Left ventricle myocardium inferior (tissue), 1 donor: ENCODE measurements around the gene BORCS8. TPM values are rescaled to one million over a fixed set of nuclear protein-coding genes. Genes with fewer than 3 reads are reported as not detected.
A peak's percentile ranks its signal among the peaks of the same experiment; 100 is the strongest.

Source experiments
- DNase-seq: peaks from one replicate; pipeline ENCODE4 v3.0.0-alpha.2; 2020
- H3K27ac ChIP-seq: fragments of 200-600 bp; replicated peaks from 2 replicates; pipeline ENCODE4 v1.8.0; 2021
- H3K27me3 ChIP-seq: fragments of 200-600 bp; 2 replicates; pipeline ENCODE4 v1.8.0; 2021; ENCODE audit warnings: low read depth
- H3K36me3 ChIP-seq: fragments of 200-600 bp; 2 replicates; pipeline ENCODE4 v1.8.0; 2021
- H3K4me1 ChIP-seq: fragments of 200-600 bp; 2 replicates; pipeline ENCODE4 v1.8.0; 2021
- H3K4me3 ChIP-seq: fragments of 200-600 bp; 2 replicates; pipeline ENCODE4 v1.8.0; 2021; ENCODE audit warnings: mild to moderate bottlenecking, moderate library complexity
- H3K9me3 ChIP-seq: fragments of 200-600 bp; replicated peaks from 2 replicates; pipeline ENCODE4 v1.8.0; 2021
- intact Hi-C: fragments of 100-400 bp; cut with micrococcal nuclease; formaldehyde crosslinking; loops from one replicate; pipeline ENCODE4 v1.11.0; 2022
- long read RNA-seq: library from polyadenylated mRNA; unstranded; transcript quantifications from one replicate; pipeline ENCODE4 v2.0.0, GENCODE V29; 2021
- total RNA-seq: library from RNA; stranded (reverse); fragmentation: NEBNext Ultra II Directional; extraction: Animal tissue kit (Norgen Biotek cat#: 25700); gene quantifications from one replicate; pipeline ENCODE4 v1.2.1, GENCODE V29; 2021
- TF ChIP-seq, protein P1 (sequence below): fragments of 200-600 bp; IDR thresholded peaks from 2 replicates; pipeline ENCODE4 v1.8.0; 2021; ENCODE audit warnings: antibody characterized with exemption, mild to moderate bottlenecking, borderline replicate concordance
- donor health status: DM: no; HTN: yes; CAD: no; lungs with severe emphysema.

Gene BORCS8
- total RNA-seq: 20.2 TPM
- long read RNA-seq, transcript BORCS8-202 (6 exons, 1,429 nt): major isoform, 14 of 33 reads
- long read RNA-seq, transcript BORCS8-209 (1 exons, 3,698 nt): minor isoform, 6 of 33 reads
- long read RNA-seq, transcript BORCS8-203 (4 exons, 1,489 nt): minor isoform, 8 of 33 reads
- long read RNA-seq, partial matches to known transcripts: 4 of 33 reads
- long read RNA-seq, other reads (novel, unspliced or antisense): 1 of 33 reads

DNA sequence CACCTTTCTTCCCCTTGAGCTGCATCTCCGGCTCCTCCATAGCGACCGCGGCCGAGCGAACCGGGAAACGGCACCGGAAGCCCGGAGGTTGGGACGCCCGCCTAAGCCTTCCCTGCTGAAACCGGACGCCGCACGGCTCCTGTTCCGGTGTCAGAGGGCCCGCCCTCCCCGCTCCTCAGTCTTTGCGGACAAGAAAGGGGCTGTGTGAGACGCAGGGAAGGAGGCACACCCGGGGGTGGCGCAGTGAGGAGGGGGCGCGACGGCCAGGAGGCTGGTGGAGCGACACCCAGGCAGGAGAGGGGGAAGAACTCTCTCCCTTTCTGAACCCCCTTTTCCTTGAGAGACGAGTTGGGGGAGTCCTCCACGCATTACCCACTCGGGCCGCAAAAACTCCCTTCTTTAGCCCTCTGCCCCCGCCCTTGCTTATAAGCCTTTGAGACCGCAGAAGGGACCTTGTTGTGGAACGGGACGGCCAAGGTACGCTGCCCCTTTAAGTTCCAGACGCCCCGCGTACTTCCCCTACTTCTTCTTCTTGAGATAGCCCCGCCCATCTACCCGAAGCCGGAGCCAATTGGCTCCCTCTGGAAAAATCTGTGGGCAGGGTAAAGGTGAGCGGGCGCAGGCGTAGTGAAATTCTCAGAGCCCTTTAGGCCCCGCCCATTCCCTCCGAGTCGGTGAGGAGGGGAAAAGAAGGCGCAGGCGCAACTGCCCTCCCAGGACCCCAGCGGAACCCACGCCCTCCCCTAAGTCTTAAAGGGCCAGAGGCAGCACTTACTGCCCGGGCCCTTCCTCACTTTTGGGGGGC, at the start of gene BORCS8, which contains the start of gene RFXANK:
Gene BORCS8 (minus strand): TSS at position 75 of the 805 bp plus-strand sequence. CDS start 35 bp downstream, at position 40.
Gene RFXANK (plus strand): TSS at position 181 of the 805 bp plus-strand sequence. CDS start 1,689 bp downstream, outside the sequence.
- Histone ChIP-seq H3K27ac (peak within 1 kb of the TSS; percentile 100), H3K27me3 (no peaks in the 10 kb centered on the region), H3K9me3 (no peaks in the 10 kb centered on the region), H3K4me1 (peaks cover 61% of the 10 kb centered on the region), H3K36me3 (peaks cover 13% of the 10 kb centered on the region), H3K4me3 (peak within 1 kb of the TSS; percentile 86)
- TF ChIP-seq, protein P1, sequence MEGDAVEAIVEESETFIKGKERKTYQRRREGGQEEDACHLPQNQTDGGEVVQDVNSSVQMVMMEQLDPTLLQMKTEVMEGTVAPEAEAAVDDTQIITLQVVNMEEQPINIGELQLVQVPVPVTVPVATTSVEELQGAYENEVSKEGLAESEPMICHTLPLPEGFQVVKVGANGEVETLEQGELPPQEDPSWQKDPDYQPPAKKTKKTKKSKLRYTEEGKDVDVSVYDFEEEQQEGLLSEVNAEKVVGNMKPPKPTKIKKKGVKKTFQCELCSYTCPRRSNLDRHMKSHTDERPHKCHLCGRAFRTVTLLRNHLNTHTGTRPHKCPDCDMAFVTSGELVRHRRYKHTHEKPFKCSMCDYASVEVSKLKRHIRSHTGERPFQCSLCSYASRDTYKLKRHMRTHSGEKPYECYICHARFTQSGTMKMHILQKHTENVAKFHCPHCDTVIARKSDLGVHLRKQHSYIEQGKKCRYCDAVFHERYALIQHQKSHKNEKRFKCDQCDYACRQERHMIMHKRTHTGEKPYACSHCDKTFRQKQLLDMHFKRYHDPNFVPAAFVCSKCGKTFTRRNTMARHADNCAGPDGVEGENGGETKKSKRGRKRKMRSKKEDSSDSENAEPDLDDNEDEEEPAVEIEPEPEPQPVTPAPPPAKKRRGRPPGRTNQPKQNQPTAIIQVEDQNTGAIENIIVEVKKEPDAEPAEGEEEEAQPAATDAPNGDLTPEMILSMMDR: no peak
- DNase-seq: peak; percentile 99
- intact Hi-C loops: no loop called here

DNA sequence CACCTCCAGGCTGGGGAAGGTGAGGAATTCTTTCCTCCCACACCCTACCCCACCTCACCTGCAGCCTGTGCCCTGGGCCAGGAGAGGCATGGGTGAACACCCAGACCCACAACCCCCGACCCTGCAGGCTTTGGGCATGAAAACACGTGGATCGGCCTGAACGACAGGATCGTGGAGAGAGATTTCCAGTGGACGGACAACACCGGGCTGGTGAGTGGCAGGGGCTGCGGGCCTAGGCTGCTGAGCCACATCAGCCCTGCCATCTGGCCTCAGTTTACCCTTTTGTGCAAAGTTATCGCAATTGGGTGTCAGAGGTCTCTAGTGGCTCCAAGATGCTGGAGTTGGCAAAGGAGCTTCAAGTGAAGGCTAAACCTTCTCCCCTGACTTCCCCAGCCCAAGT, 48.5 kb upstream of the BORCS8 start:
- H3K9me3 ChIP-seq: peaks cover 11% of the 10 kb centered on the region
- H3K27ac ChIP-seq: no peak overlapping the region
- H3K4me1 ChIP-seq: no peaks in the 10 kb centered on the region
- TF ChIP-seq, protein P1: no peak
- H3K36me3 ChIP-seq: no peaks in the 10 kb centered on the region
- no peak overlapping the region for H3K4me3 ChIP-seq
- peaks cover 70% of the 10 kb centered on the region for H3K27me3 ChIP-seq
- DNase-seq: no peak
- intact Hi-C loops: no loop called here

DNA sequence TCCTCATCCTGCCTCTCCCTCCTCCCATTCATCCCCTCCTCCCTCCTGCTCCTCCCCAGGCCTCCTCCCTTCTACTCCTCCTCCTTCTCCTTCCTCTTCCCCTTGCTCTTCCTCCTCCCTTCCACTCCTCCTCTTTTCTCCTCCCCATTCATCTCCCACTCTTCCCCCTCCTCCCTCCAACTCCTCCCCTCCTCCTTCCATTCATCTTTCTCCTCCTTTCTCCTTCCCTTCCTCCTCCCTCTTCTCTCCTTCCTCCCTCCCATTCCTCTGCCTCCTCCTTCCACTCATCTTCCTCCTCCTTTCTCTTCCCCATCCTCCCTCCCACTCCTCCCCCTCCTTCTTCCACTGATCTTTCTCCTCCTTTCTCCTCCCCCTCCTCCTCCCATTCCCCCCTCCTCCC, 47.7 kb upstream of the BORCS8 start:
- intact Hi-C loops: no loop called here
- Histone ChIP-seq H3K36me3 (no peaks in the 10 kb centered on the region), H3K9me3 (peaks cover 19% of the 10 kb centered on the region), H3K4me3 (no peak overlapping the region), H3K27me3 (peaks cover 66% of the 10 kb centered on the region), H3K4me1 (no peaks in the 10 kb centered on the region), H3K27ac (no peak overlapping the region)
- TF ChIP-seq, protein P1: no peak
- no peak for DNase-seq

DNA sequence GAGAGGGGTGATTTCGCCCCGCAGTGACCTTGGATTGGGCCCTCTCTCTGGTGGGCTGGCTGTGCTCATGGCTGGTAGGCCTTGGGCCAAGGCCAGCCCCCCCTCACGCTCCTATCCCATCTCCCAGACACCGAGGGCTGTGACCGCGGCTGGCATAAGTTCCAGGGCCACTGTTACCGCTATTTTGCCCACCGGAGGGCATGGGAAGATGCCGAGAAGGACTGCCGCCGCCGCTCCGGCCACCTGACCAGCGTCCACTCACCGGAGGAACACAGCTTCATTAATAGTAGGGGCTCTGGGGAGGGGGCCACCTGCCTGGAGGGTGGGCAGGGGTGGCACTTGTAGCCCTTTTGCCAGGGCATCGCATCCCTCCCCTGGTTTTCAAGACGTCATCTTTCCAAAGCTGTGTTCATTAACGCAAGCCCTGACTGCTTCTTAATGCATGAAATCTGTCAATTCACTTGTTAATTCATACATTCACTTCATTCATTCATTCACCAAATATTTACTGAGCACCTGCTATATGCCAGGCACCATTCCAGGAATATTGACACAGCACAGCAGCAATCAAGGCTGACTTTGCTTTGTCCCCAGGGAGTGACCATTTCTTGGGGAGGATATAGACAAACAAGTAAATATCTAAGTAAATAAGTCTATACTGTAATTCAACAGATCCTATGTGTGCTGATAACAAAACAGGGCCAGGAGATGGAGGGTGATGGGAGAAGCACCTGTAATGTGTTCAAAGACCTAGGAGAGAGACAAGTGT, 46.4 kb upstream of the BORCS8 start:
- TF ChIP-seq, protein P1: no peak

DNA sequence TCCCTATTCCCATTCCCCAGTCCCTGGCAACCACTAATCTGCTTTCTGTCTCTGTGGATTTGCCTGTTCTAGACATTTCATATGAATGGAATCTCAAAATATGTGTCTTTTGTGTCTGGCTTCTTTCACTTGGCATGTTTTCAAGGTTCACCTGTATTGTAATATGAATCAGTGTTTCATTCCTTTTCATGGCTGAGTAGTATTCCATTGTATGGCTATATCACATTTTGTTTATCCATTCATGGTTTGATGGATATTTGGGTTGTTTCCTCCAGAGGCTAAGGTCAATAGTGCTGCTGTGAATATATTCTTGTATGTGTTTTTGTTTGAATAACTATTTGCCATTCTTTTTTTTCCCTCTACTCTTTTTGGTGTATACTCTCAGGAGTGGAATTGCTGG, 44.2 kb upstream of the BORCS8 start:
- H3K4me3 ChIP-seq: no peak overlapping the region
- intact Hi-C loops: no loop called here
- H3K36me3 ChIP-seq: no peaks in the 10 kb centered on the region
- TF ChIP-seq, protein P1: no peak
- H3K4me1 ChIP-seq: no peaks in the 10 kb centered on the region
- peaks cover 35% of the 10 kb centered on the region for H3K9me3 ChIP-seq
- DNase-seq: no peak
- no peak overlapping the region for H3K27ac ChIP-seq
- H3K27me3 ChIP-seq: peaks cover 51% of the 10 kb centered on the region

More for the DNA sequence above, 46.4 kb upstream of the BORCS8 start:
- H3K36me3 ChIP-seq: no peaks in the 10 kb centered on the region
- no peak for DNase-seq
- no peaks in the 10 kb centered on the region for H3K4me1 ChIP-seq
- H3K4me3 ChIP-seq: no peak overlapping the region
- H3K9me3 ChIP-seq: peaks cover 33% of the 10 kb centered on the region
- intact Hi-C loops: no loop called here
- peaks cover 53% of the 10 kb centered on the region for H3K27me3 ChIP-seq
- no peak overlapping the region for H3K27ac ChIP-seq
